HEK293 (cell line): ENCODE data around the gene TCAP.

Experiments used
- CTCF ChIA-PET: fragments of 350-600 bp; formaldehyde crosslinking; extraction: SDS; loops from one replicate; lab custom pipeline; 2021; ENCODE audit warnings: antibody characterized with exemption; lab: Yijun Ruan, JAX
- POLR2A ChIA-PET: fragments of 300-600 bp; formaldehyde crosslinking; extraction: SDS; loops from one replicate; lab custom pipeline; 2020; ENCODE audit warnings: antibody characterized with exemption, inconsistent platforms; lab: Yijun Ruan, JAX
- H3K27ac ChIP-seq: fragments of 200-500 bp; sonication (Bioruptor generic); 2 replicates; pipeline ENCODE4 v1.5.1; 2014; ENCODE audit warnings: low read depth, low read length, control low read depth, inconsistent platforms; ENCODE audit errors: extremely low read depth
- H3K36me3 ChIP-seq, 2 experiments: fragments of 200-500 bp in 1 of 2; sonication (Bioruptor generic) in 1 of 2; 1 replicate in 1 of 2; 2 replicates in 1 of 2; pipeline ENCODE4 v1.5.1; 2014 to 2017; ENCODE audit warnings: inconsistent platforms in 2 of 2, low read length in 2 of 2; ENCODE audit not compliant: control insufficient read depth in 2 of 2, insufficient read depth in 1 of 2
- H3K4me1 ChIP-seq: fragments of 200-500 bp; sonication (Bioruptor generic); 2 replicates; pipeline ENCODE4 v1.5.1; 2014; ENCODE audit warnings: mild to moderate bottlenecking, low read length, inconsistent platforms; ENCODE audit not compliant: control insufficient read depth, insufficient read depth
- H3K4me3 ChIP-seq: 2 replicates; pipeline ENCODE4 v1.5.1; 2011; ENCODE audit warnings: low read depth, mild to moderate bottlenecking, control low read depth, low read length, moderate library complexity
- H3K9me3 ChIP-seq: fragments of 200-500 bp; sonication (Bioruptor generic); 2 replicates; pipeline ENCODE4 v1.5.1; 2014; ENCODE audit warnings: low read depth, low read length, inconsistent platforms; ENCODE audit not compliant: control insufficient read depth, insufficient read depth
- GLI4 ChIP-seq: fragments of 450-650 bp; formaldehyde crosslinking; IDR thresholded peaks from 2 replicates; pipeline ENCODE4 v1.5.1; 2016; ENCODE audit warnings: missing biosample characterization, missing genetic modification characterization
- MEIS1 ChIP-seq: sonication (generic); formaldehyde crosslinking; IDR thresholded peaks from 2 replicates; pipeline ENCODE4 v1.8.1; 2022; ENCODE audit warnings: missing genetic modification reagents, mild to moderate bottlenecking, borderline replicate concordance
- PRDM1 ChIP-seq: fragments of 450-650 bp; formaldehyde crosslinking; IDR thresholded peaks from 2 replicates; pipeline ENCODE4; 2016; ENCODE audit warnings: missing biosample characterization, missing genetic modification characterization
- TRIM28 ChIP-seq: IDR thresholded peaks from 2 replicates; pipeline ENCODE4 v1.6.1; 2011; ENCODE audit warnings: low read length, control low read depth, borderline replicate concordance
- YY2 ChIP-seq: fragments of 450-650 bp; formaldehyde crosslinking; IDR thresholded peaks from 2 replicates; pipeline ENCODE4 v1.5.1; 2016; ENCODE audit warnings: missing biosample characterization, missing genetic modification characterization
- ZBTB20 ChIP-seq: fragments of 450-650 bp; formaldehyde crosslinking; IDR thresholded peaks from 2 replicates; pipeline ENCODE4 v1.5.1; 2016; ENCODE audit warnings: missing biosample characterization, missing genetic modification characterization
- ZEB2 ChIP-seq: fragments of 450-650 bp; formaldehyde crosslinking; IDR thresholded peaks from 2 replicates; pipeline ENCODE4 v1.5.1; 2016; ENCODE audit warnings: missing biosample characterization, missing genetic modification characterization
- ZNF16 ChIP-seq: fragments of 450-650 bp; formaldehyde crosslinking; IDR thresholded peaks from 2 replicates; pipeline ENCODE4 v1.5.1; 2016; ENCODE audit warnings: low read depth, missing biosample characterization, missing genetic modification characterization
- ZNF335 ChIP-seq: fragments of 450-650 bp; formaldehyde crosslinking; conservative IDR thresholded peaks from 2 replicates; pipeline ENCODE4 v1.5.1; 2016; ENCODE audit warnings: missing biosample characterization, missing genetic modification characterization
- ZNF426 ChIP-seq: fragments of 450-650 bp; formaldehyde crosslinking; IDR thresholded peaks from 2 replicates; pipeline ENCODE4 v1.5.1; 2017; ENCODE audit warnings: missing biosample characterization, missing genetic modification characterization, mild to moderate bottlenecking, inconsistent platforms, moderate library complexity
- ZNF48 ChIP-seq: fragments of 450-650 bp; formaldehyde crosslinking; IDR thresholded peaks from 2 replicates; pipeline ENCODE4 v1.5.1; 2016; ENCODE audit warnings: missing biosample characterization, missing genetic modification characterization
- ZNF501 ChIP-seq: fragments of 450-650 bp; formaldehyde crosslinking; IDR thresholded peaks from 2 replicates; pipeline ENCODE4 v1.5.1; 2016; ENCODE audit warnings: missing biosample characterization, missing genetic modification characterization
- ZNF561 ChIP-seq: fragments of 450-650 bp; IDR thresholded peaks from 2 replicates; pipeline ENCODE4 v1.5.1; 2018; ENCODE audit warnings: missing biosample characterization, missing genetic modification characterization, borderline replicate concordance
- ZNF792 ChIP-seq: fragments of 450-650 bp; formaldehyde crosslinking; IDR thresholded peaks from 2 replicates; pipeline ENCODE4 v1.5.1; 2016; ENCODE audit warnings: missing biosample characterization, missing genetic modification characterization
- TF ChIP-seq, protein P1 (sequence below): fragments of 450-650 bp; formaldehyde crosslinking; IDR thresholded peaks from 2 replicates; pipeline ENCODE4 v1.5.1; 2016; ENCODE audit warnings: missing biosample characterization, missing genetic modification characterization
- TF ChIP-seq, protein P2 (sequence below): fragments of 450-650 bp; formaldehyde crosslinking; IDR thresholded peaks from 2 replicates; pipeline ENCODE4 v1.5.1; 2017; ENCODE audit warnings: missing biosample characterization, missing genetic modification characterization
- TF ChIP-seq, protein P3 (sequence below): fragments of 450-650 bp; formaldehyde crosslinking; IDR thresholded peaks from 2 replicates; pipeline ENCODE4 v1.5.1; 2016; ENCODE audit warnings: missing biosample characterization, missing genetic modification characterization
- TF ChIP-seq, protein P4 (sequence below): IDR thresholded peaks from 2 replicates; pipeline ENCODE4 v1.6.1; 2011; ENCODE audit warnings: mild to moderate bottlenecking, low read depth, low read length, borderline replicate concordance

TCAP gene

DNA sequence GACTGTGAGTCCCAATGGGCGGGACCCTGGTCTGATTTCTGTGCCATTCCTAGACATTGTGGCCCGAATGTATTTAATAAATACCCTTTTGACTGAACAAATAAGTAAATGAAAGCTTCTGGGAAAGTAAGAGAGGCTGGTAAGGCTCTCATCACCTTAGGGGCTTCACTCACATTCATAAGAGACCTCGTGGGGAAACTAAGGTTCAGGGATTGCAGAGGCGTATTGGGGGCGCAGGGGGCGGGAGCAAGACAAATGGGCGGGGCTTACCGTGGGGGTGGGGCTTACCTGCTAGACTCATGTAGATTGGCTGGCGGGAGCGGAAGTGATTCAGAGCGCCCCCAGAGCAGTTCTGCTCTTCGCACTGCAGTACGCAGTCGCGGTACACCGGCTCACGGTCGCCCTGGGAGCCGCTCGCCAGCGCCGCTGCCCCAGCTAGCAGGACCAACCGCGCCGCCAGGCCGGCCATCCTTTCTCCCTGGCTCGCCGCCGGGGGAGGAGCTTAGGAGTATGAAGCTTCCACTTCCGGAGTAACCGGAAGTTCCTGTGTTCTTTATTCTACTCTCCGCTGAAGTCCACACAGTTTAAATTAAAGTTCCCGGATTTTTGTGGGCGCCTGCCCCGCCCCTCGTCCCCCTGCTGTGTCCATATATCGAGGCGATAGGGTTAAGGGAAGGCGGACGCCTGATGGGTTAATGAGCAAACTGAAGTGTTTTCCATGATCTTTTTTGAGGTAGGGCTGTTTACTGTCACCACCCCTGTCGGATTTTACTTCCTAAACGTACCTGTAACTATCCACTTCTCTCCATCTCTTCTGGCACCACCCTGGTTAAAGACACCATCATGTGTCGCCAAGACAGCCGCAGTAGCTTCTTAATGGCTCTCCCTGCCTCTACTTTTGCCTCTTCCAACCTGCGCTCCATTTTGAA is 22.7 kb downstream of the TCAP start, which contains the start of gene PGAP3 (continued):
- TF ChIP-seq ZNF16 (tag by site-specific recombination), result no peak
- TF ChIP-seq ZNF501 (tag by site-specific recombination), result peak; percentile 68; the same call in 1 of the 2 replicates
- no peak for TF ChIP-seq YY2 (tag by site-specific recombination)
- TF ChIP-seq GLI4, result no peak

DNA sequence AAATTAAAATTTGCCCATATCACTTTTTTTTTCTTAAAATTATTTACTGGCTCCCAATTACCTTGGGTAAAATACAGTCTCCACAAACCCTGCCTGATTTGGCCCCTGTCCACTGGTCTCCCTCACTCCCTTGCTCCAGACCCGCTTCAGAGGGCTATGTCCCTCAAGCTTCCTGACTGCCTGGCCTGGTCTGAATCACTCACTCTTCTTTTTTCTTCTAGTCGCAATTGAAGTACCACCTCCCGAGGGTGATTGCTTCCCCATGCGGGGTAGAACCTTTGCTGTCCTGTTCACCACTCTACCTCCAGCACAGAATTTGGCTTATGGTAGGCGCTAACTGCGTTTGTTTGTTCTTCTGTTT is 23.3 kb downstream of the TCAP start:
- H3K4me3 ChIP-seq, result peak overlapping the region; percentile 81
- peaks cover 0 to 3% of the 10 kb centered on the region in 2 experiments; a peak in 2 of 3 replicates for H3K36me3 ChIP-seq
- H3K27ac ChIP-seq, result peak overlapping the region; percentile 97
- ChIA-PET CTCF (interaction anchor here (0.7 to 3.2 kb wide), 9 partner anchors 11 to 338 kb away, joined by 3 to 11 read pairs (median 4); partner anchors contain the start of gene ERBB2), POLR2A (interaction anchor here (0.7 to 4.1 kb wide), 19 partner anchors 9 to 463 kb away, joined by 3 to 42 read pairs (median 4); partner anchors contain the start of genes ERBB2, MIEN1, PSMD3 and STAC2)
- H3K9me3 ChIP-seq, result no peaks in the 10 kb centered on the region
- TF ChIP-seq ZNF561 (no peak), ZBTB20 (0 out of 2 replicates have a peak, but pooled peaks have one; percentile 14), ZNF335 (peak; percentile 70)
- TF ChIP-seq, protein P1, sequence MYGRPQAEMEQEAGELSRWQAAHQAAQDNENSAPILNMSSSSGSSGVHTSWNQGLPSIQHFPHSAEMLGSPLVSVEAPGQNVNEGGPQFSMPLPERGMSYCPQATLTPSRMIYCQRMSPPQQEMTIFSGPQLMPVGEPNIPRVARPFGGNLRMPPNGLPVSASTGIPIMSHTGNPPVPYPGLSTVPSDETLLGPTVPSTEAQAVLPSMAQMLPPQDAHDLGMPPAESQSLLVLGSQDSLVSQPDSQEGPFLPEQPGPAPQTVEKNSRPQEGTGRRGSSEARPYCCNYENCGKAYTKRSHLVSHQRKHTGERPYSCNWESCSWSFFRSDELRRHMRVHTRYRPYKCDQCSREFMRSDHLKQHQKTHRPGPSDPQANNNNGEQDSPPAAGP (tag by site-specific recombination), result no peak
- H3K4me1 ChIP-seq, result 0 out of 2 replicates have a peak, but pooled peaks cover 7% of the 10 kb centered on the region

DNA sequence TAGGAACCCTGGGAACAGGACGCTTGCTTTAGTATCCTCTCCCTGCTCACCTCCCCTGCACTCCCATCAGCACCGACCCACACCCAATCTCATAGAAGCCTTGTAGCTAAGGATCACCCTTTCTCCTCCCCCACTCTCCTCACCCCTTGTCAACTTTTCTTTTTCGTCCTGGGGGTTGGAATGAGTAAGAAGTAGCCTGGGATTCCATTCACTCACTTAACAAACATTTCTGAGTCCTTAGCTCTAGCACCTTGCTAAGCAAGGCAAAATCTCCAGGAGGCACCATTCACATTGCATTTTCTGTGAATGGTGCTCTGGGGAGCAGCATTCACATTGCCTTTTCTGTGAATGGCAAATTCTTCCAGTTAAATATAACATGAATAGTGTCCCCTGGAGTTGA is 23.8 kb downstream of the TCAP start:
- H3K9me3 ChIP-seq, result no peaks in the 10 kb centered on the region
- POLR2A ChIA-PET, result interaction anchor here (1.5 to 4.1 kb wide), 2 partner anchors 11 to 67 kb away, joined by 5 to 42 read pairs; partner anchors contain the start of gene ERBB2
- TF ChIP-seq PRDM1 (tag by site-specific recombination), result peak; percentile 24; the same call in 1 of the 2 replicates
- TF ChIP-seq TRIM28, result no peak
- TF ChIP-seq, protein P2, sequence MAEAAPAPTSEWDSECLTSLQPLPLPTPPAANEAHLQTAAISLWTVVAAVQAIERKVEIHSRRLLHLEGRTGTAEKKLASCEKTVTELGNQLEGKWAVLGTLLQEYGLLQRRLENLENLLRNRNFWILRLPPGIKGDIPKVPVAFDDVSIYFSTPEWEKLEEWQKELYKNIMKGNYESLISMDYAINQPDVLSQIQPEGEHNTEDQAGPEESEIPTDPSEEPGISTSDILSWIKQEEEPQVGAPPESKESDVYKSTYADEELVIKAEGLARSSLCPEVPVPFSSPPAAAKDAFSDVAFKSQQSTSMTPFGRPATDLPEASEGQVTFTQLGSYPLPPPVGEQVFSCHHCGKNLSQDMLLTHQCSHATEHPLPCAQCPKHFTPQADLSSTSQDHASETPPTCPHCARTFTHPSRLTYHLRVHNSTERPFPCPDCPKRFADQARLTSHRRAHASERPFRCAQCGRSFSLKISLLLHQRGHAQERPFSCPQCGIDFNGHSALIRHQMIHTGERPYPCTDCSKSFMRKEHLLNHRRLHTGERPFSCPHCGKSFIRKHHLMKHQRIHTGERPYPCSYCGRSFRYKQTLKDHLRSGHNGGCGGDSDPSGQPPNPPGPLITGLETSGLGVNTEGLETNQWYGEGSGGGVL (tag by site-specific recombination), result peak; percentile 23; the same call in 1 of the 2 replicates
- 0 out of 2 replicates have a peak, but pooled peaks cover 7% of the 10 kb centered on the region for H3K4me1 ChIP-seq
- peak overlapping the region; percentile 81 for H3K4me3 ChIP-seq
- CTCF ChIA-PET, result interaction anchor here (0.7 to 3.2 kb wide), 8 partner anchors 11 to 338 kb away, joined by 3 to 11 read pairs (median 4); partner anchors contain the start of genes ERBB2 and MIEN1
- H3K27ac ChIP-seq, result peak overlapping the region; percentile 97; the same call in 1 of the 2 replicates
- H3K36me3 ChIP-seq, result peaks cover 0 to 3% of the 10 kb centered on the region in 2 experiments; a peak in 2 of 3 replicates

DNA sequence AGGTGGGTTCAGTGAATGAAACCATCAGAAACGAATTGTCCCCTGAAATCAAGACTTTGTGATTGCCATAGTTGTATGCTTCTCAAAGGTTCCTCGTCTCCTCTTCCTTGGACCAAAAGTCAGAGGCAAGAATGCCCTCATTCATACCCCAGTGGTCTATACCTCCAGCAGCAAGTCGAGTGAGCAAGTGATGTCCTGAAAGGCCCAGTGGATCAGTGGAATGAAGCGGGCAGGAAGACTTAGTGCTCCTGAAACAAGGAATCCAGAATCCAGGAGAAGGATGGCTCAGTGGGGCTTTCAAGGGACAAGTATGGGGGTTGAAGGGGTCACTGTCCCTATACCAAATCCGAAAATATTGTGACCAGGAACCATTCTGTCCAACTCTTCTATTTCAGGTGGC is 29.4 kb downstream of the TCAP start:
- POLR2A ChIA-PET, result no interaction called here

More for the DNA sequence above, 29.4 kb downstream of the TCAP start:
- H3K36me3 ChIP-seq, result peaks cover 0 to 27% of the 10 kb centered on the region in 2 experiments; a peak in 2 of 3 replicates
- H3K9me3 ChIP-seq, result no peaks in the 10 kb centered on the region
- H3K4me3 ChIP-seq, result no peak overlapping the region
- TF ChIP-seq ZNF792 (no peak), MEIS1 (no peak), ZEB2 (tag by site-specific recombination) (no peak), ZNF48 (tag by site-specific recombination) (no peak), ZNF426 (tag by site-specific recombination) (no peak)
- TF ChIP-seq, protein P3, sequence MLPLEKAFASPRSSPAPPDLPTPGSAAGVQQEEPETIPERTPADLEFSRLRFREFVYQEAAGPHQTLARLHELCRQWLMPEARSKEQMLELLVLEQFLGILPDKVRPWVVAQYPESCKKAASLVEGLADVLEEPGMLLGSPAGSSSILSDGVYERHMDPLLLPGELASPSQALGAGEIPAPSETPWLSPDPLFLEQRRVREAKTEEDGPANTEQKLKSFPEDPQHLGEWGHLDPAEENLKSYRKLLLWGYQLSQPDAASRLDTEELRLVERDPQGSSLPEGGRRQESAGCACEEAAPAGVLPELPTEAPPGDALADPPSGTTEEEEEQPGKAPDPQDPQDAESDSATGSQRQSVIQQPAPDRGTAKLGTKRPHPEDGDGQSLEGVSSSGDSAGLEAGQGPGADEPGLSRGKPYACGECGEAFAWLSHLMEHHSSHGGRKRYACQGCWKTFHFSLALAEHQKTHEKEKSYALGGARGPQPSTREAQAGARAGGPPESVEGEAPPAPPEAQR (tag by site-specific recombination), result no peak
- TF ChIP-seq, protein P4, sequence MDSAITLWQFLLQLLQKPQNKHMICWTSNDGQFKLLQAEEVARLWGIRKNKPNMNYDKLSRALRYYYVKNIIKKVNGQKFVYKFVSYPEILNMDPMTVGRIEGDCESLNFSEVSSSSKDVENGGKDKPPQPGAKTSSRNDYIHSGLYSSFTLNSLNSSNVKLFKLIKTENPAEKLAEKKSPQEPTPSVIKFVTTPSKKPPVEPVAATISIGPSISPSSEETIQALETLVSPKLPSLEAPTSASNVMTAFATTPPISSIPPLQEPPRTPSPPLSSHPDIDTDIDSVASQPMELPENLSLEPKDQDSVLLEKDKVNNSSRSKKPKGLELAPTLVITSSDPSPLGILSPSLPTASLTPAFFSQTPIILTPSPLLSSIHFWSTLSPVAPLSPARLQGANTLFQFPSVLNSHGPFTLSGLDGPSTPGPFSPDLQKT, result no peak
- H3K4me1 ChIP-seq, result peaks cover 4% of the 10 kb centered on the region; the same call in 1 of the 2 replicates
- 0 out of 2 replicates have a peak overlapping the region, but pooled peaks have one; percentile 31 for H3K27ac ChIP-seq
- CTCF ChIA-PET, result interaction anchor here (0.6 to 3.2 kb wide), 4 partner anchors 15 to 129 kb away, joined by 3 to 17 read pairs (median 6); partner anchors contain the start of gene MIEN1
